H9 (cell line): ENCODE results near the gene NLRP1. TPM values are rescaled to one million over a fixed set of nuclear protein-coding genes. Genes with fewer than 3 reads are reported as not detected.

Experiments used
- DNase-seq: peaks from one replicate; pipeline ENCODE4 v3.0.0-alpha.2; 2017
- H2AFZ ChIP-seq: one replicate; pipeline ENCODE4 v1.6.1; 2013; ENCODE audit warnings: mild to moderate bottlenecking, low read length, control low read depth, moderate library complexity
- H2AK5ac ChIP-seq: 2 replicates; pipeline ENCODE4 v1.6.1; 2013; ENCODE audit warnings: low read length, control low read depth, mixed read lengths; ENCODE audit not compliant: insufficient read length
- H2BK120ac ChIP-seq: one replicate; pipeline ENCODE4 v1.6.1; 2013; ENCODE audit warnings: low read depth, mild to moderate bottlenecking, low read length, control low read depth, inconsistent platforms; ENCODE audit not compliant: poor library complexity, severe bottlenecking
- H2BK12ac ChIP-seq: 2 replicates; pipeline ENCODE4 v1.6.1; 2013; ENCODE audit warnings: low read length, control low read depth, mixed read lengths, low read depth; ENCODE audit not compliant: insufficient read length
- H2BK15ac ChIP-seq: 2 replicates; pipeline ENCODE4 v1.6.1; 2013; ENCODE audit warnings: low read depth, low read length, control low read depth
- H2BK20ac ChIP-seq: one replicate; pipeline ENCODE4 v1.6.1; 2013; ENCODE audit warnings: low read depth, mild to moderate bottlenecking, low read length, control low read depth, inconsistent platforms; ENCODE audit not compliant: poor library complexity, severe bottlenecking
- H2BK5ac ChIP-seq: 2 replicates; pipeline ENCODE4 v1.6.1; 2013; ENCODE audit warnings: low read length, control low read depth, mixed read lengths; ENCODE audit not compliant: insufficient read length
- H3K14ac ChIP-seq: 2 replicates; pipeline ENCODE4 v1.6.1; 2013; ENCODE audit warnings: low read length, control low read depth; ENCODE audit not compliant: insufficient read depth
- H3K18ac ChIP-seq: 2 replicates; pipeline ENCODE4 v1.6.1; 2013; ENCODE audit warnings: low read depth, mild to moderate bottlenecking, mixed read lengths, low read length, control low read depth; ENCODE audit not compliant: insufficient read length
- H3K23ac ChIP-seq: 2 replicates; pipeline ENCODE4 v1.6.1; 2013; ENCODE audit warnings: low read length, control low read depth, mixed read lengths, low read depth; ENCODE audit not compliant: insufficient read length
- H3K23me2 ChIP-seq: 2 replicates; pipeline ENCODE4 v1.6.1; 2013; ENCODE audit warnings: low read depth, mild to moderate bottlenecking, mixed read lengths, low read length, control low read depth; ENCODE audit not compliant: insufficient read length, poor library complexity, severe bottlenecking
- H3K27ac ChIP-seq: 2 replicates; pipeline ENCODE4 v1.5.1; 2013; ENCODE audit warnings: low read length, control low read depth, mixed read lengths, low read depth; ENCODE audit not compliant: insufficient read length
- H3K27me3 ChIP-seq: 2 replicates; pipeline ENCODE4 v1.6.1; 2013; ENCODE audit warnings: low read length, control low read depth, inconsistent platforms; ENCODE audit not compliant: insufficient read depth
- H3K4ac ChIP-seq: 2 replicates; pipeline ENCODE4 v1.6.1; 2013; ENCODE audit warnings: low read depth, mild to moderate bottlenecking, control low read depth, inconsistent platforms, low read length, moderate library complexity
- H3K4me1 ChIP-seq: 2 replicates; pipeline ENCODE4 v1.6.1; 2013; ENCODE audit warnings: low read length, control low read depth, inconsistent platforms; ENCODE audit not compliant: insufficient read depth
- H3K4me2 ChIP-seq: 2 replicates; pipeline ENCODE4 v1.6.1; 2013; ENCODE audit warnings: low read length, control low read depth, mixed read lengths; ENCODE audit not compliant: insufficient read length, insufficient read depth
- H3K56ac ChIP-seq: 2 replicates; pipeline ENCODE4 v1.6.1; 2013; ENCODE audit warnings: low read depth, mild to moderate bottlenecking, mixed read lengths, low read length, control low read depth; ENCODE audit not compliant: insufficient read length
- H3K79me1 ChIP-seq: 2 replicates; pipeline ENCODE4 v1.6.1; 2013; ENCODE audit warnings: low read depth, mild to moderate bottlenecking, moderate library complexity, low read length, control low read depth, inconsistent platforms; ENCODE audit not compliant: insufficient read depth, poor library complexity, severe bottlenecking
- H3K79me2 ChIP-seq: 2 replicates; pipeline ENCODE4 v1.6.1; 2013; ENCODE audit warnings: low read length, control low read depth, inconsistent platforms; ENCODE audit not compliant: insufficient read depth
- H3K9ac ChIP-seq: 2 replicates; pipeline ENCODE4 v1.6.1; 2013; ENCODE audit warnings: low read length, control low read depth, mixed read lengths; ENCODE audit not compliant: insufficient read length; ENCODE audit errors: extremely low read depth
- H3K9me3 ChIP-seq: one replicate; pipeline ENCODE4 v1.6.1; 2013; ENCODE audit warnings: low read depth, low read length, inconsistent platforms; ENCODE audit not compliant: control insufficient read depth
- H3T11ph ChIP-seq: one replicate; pipeline ENCODE4 v1.6.1; 2013; ENCODE audit warnings: mild to moderate bottlenecking, low read length, control low read depth, inconsistent platforms
- H4K20me1 ChIP-seq: one replicate; pipeline ENCODE4 v1.6.1; 2013; ENCODE audit not compliant: control insufficient read depth, insufficient read length, insufficient read depth
- H4K5ac ChIP-seq: 2 replicates; pipeline ENCODE4 v1.6.1; 2013; ENCODE audit warnings: low read depth, mild to moderate bottlenecking, mixed read lengths, low read length, control low read depth; ENCODE audit not compliant: insufficient read length
- H4K8ac ChIP-seq: replicated peaks from 2 replicates; pipeline ENCODE4 v1.6.1; 2013; ENCODE audit warnings: low read length, control low read depth, mixed read lengths, low read depth; ENCODE audit not compliant: insufficient read length
- H4K91ac ChIP-seq: 2 replicates; pipeline ENCODE4 v1.6.1; 2013; ENCODE audit warnings: low read depth, mild to moderate bottlenecking, moderate library complexity, mixed read lengths, low read length, control low read depth; ENCODE audit not compliant: insufficient read length
- H3K27ac Mint-ChIP-seq, 3 experiments: 2 replicates in 2 of 3; 3 replicates in 1 of 3; pipeline ENCODE4 v1.8.0; 2020 to 2021; ENCODE audit warnings: mixed read lengths in 3 of 3, mild to moderate bottlenecking in 1 of 3, moderate library complexity in 1 of 3
- H3K27me3 Mint-ChIP-seq: 2 replicates; pipeline ENCODE4 v1.8.0; 2021; ENCODE audit warnings: low read depth, mild to moderate bottlenecking, moderate library complexity, mixed read lengths
- H3K36me3 Mint-ChIP-seq, 3 experiments: 2 replicates in 2 of 3; 3 replicates in 1 of 3; pipeline ENCODE4 v1.8.0; 2020 to 2021; ENCODE audit warnings: low read depth in 3 of 3, mixed read lengths in 3 of 3; ENCODE audit not compliant: insufficient read depth in 1 of 3
- H3K4me1 Mint-ChIP-seq, 2 experiments: 2 replicates each; pipeline ENCODE4 v1.8.0; 2020; ENCODE audit warnings: mixed read lengths in 2 of 2
- H3K4me3 Mint-ChIP-seq, 2 experiments: 2 replicates in 1 of 2; 3 replicates in 1 of 2; pipeline ENCODE4 v1.8.0; 2020 to 2021; ENCODE audit warnings: mild to moderate bottlenecking in 2 of 2, mixed read lengths in 2 of 2, moderate library complexity in 1 of 2
- H3K9me3 Mint-ChIP-seq, 2 experiments: 2 replicates in 1 of 2; 3 replicates in 1 of 2; pipeline ENCODE4 v1.8.0; 2020; ENCODE audit warnings: mild to moderate bottlenecking in 2 of 2, mixed read lengths in 2 of 2, moderate library complexity in 1 of 2
- total RNA-seq: library from RNA; stranded (reverse); gene quantifications from 2 replicates; pipeline ENCODE4 v1.2.1, GENCODE V29; 2021
- TF ChIP-seq, protein P1 (sequence below): fragments of 200-600 bp; sonication (generic); conservative IDR thresholded peaks from 3 replicates; pipeline ENCODE4 v1.8.0; 2021; ENCODE audit warnings: antibody characterized with exemption, mild to moderate bottlenecking

Gene NLRP1
- total RNA-seq, 1 experiment from 2014 or later: 12.1 TPM

DNA sequence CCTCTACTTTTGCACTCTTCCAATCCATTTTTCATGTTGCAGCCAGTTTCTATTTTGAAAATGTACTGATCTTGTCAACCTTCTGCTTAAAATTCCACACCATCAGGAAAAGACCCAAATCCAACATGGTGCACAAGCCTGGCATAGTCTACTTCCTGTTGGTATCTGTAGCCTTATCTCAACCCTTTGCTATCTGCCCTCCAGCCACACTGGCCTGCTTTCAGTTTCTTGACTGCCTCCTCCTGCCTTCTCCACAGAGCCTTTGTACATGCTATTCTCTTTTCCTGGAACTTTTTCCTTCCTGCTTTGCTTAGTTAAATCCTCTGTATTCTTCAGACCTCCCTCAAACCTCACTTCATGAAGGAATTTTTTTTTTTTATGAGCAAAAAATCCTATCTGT is 31.5 kb downstream of the NLRP1 start:
- H3K9me3 ChIP-seq: no peaks in the 10 kb centered on the region
- peaks cover 13% of the 10 kb centered on the region for H3K27me3 Mint-ChIP-seq
- H2AK5ac ChIP-seq: no peak overlapping the region
- no peak overlapping the region for H3T11ph ChIP-seq
- H2AFZ ChIP-seq: no peak overlapping the region
- no peaks in the 10 kb centered on the region for H4K20me1 ChIP-seq
- no peaks in the 10 kb centered on the region for H3K79me1 ChIP-seq
- H2BK5ac ChIP-seq: no peak overlapping the region
- H4K91ac ChIP-seq: no peak overlapping the region
- H3K18ac ChIP-seq: no peak overlapping the region
- no peak overlapping the region for H2BK120ac ChIP-seq
- no peak overlapping the region for H3K27ac ChIP-seq
- H3K23ac ChIP-seq: no peak overlapping the region
- H2BK12ac ChIP-seq: no peak overlapping the region
- H3K4me1 ChIP-seq: no peaks in the 10 kb centered on the region
- no peak overlapping the region for H3K14ac ChIP-seq
- H3K9ac ChIP-seq: no peak overlapping the region
- H3K27ac Mint-ChIP-seq: no peak overlapping the region
- H4K5ac ChIP-seq: no peak overlapping the region
- no peak overlapping the region for H3K4me2 ChIP-seq
- H3K4ac ChIP-seq: no peak overlapping the region
- H2BK15ac ChIP-seq: no peak overlapping the region
- no peaks in the 10 kb centered on the region for H3K36me3 Mint-ChIP-seq
- no peaks in the 10 kb centered on the region for H3K27me3 ChIP-seq
- H4K8ac ChIP-seq: no peak overlapping the region
- H3K56ac ChIP-seq: no peak overlapping the region
- DNase-seq: no peak
- no peaks in the 10 kb centered on the region; a peak in 1 of 5 replicates for H3K9me3 Mint-ChIP-seq
- H3K79me2 ChIP-seq: no peaks in the 10 kb centered on the region
- no peak overlapping the region for H3K4me3 Mint-ChIP-seq
- TF ChIP-seq, protein P1, sequence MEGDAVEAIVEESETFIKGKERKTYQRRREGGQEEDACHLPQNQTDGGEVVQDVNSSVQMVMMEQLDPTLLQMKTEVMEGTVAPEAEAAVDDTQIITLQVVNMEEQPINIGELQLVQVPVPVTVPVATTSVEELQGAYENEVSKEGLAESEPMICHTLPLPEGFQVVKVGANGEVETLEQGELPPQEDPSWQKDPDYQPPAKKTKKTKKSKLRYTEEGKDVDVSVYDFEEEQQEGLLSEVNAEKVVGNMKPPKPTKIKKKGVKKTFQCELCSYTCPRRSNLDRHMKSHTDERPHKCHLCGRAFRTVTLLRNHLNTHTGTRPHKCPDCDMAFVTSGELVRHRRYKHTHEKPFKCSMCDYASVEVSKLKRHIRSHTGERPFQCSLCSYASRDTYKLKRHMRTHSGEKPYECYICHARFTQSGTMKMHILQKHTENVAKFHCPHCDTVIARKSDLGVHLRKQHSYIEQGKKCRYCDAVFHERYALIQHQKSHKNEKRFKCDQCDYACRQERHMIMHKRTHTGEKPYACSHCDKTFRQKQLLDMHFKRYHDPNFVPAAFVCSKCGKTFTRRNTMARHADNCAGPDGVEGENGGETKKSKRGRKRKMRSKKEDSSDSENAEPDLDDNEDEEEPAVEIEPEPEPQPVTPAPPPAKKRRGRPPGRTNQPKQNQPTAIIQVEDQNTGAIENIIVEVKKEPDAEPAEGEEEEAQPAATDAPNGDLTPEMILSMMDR: no peak
- peaks cover 0 to 4% of the 10 kb centered on the region in 2 experiments; a peak in 2 of 4 replicates for H3K4me1 Mint-ChIP-seq
- H3K23me2 ChIP-seq: no peaks in the 10 kb centered on the region
- no peak overlapping the region for H2BK20ac ChIP-seq
